ENCODE data around the gene GAB2.

The GAB2 gene

GRCh38 chr11:78221396-78222315 lies 196.0 kb downstream of the GAB2 start:
- no peak for DNase-seq (ENCODE audit: extremely low read depth, low read depth)
- no peak for TF ChIP-seq CTCF (IDR thresholded peaks at IDR 0.05; ENCODE audit: low read depth, low read length, missing control alignments)
- no peak overlapping the region for H3K4me3 ChIP-seq (replicated peaks; ENCODE audit: low read depth, low read length)

GRCh38 chr11:78220218-78221157 lies 197.1 kb downstream of the GAB2 start:
- no peak overlapping the region for H3K4me3 ChIP-seq (replicated peaks; ENCODE audit: low read depth, low read length)
- no peak for DNase-seq (ENCODE audit: extremely low read depth, low read depth)
- no peak for TF ChIP-seq CTCF (IDR thresholded peaks at IDR 0.05; ENCODE audit: low read depth, low read length, missing control alignments)

- no peak overlapping the region for H3K4me3 ChIP-seq (replicated peaks; ENCODE audit: low read depth, low read length)
- DNase-seq (ENCODE audit: extremely low read depth, low read depth) = no peak
- no peak for TF ChIP-seq CTCF (IDR thresholded peaks at IDR 0.05; ENCODE audit: low read depth, low read length, missing control alignments)
Observed at GRCh38 chr11:78219493-78220217, 198.0 kb downstream of the GAB2 start.

GRCh38 chr11:78218707-78219492 lies 198.7 kb downstream of the GAB2 start:
- DNase-seq (ENCODE audit: extremely low read depth, low read depth) = no peak
- no peak overlapping the region for H3K4me3 ChIP-seq (replicated peaks; ENCODE audit: low read depth, low read length)
- TF ChIP-seq CTCF (IDR thresholded peaks at IDR 0.05; ENCODE audit: low read depth, low read length, missing control alignments) = no peak

GRCh38 chr11:78217650-78218541 lies 199.7 kb downstream of the GAB2 start:
- TF ChIP-seq CTCF (IDR thresholded peaks at IDR 0.05; ENCODE audit: low read depth, low read length, missing control alignments) = no peak
- DNase-seq (ENCODE audit: extremely low read depth, low read depth) = no peak
- no peak overlapping the region for H3K4me3 ChIP-seq (replicated peaks; ENCODE audit: low read depth, low read length)
